Sigmoid colon (tissue), 3 donors: ENCODE measurements around the gene OXSR1.

ENCODE experiments used
- POLR2A ChIP-seq, 2 donors: fragments of 450-650 bp; IDR thresholded peaks; one replicate each; pipeline ENCODE4 v1.6.1; 2016; ENCODE audit warnings: antibody characterized with exemption in 2 of 2, mild to moderate bottlenecking in 2 of 2, moderate library complexity in 2 of 2
- TF ChIP-seq, protein P1 (sequence below), 4 experiments: fragments of 450-650 bp in 3 of 4; fragments of 200-600 bp in 1 of 4; IDR thresholded peaks; one replicate each; pipeline ENCODE4 v1.5.1; 2016 to 2019; ENCODE audit warnings: antibody characterized with exemption in 4 of 4, mild to moderate bottlenecking in 3 of 4, moderate library complexity in 2 of 4

DNA sequence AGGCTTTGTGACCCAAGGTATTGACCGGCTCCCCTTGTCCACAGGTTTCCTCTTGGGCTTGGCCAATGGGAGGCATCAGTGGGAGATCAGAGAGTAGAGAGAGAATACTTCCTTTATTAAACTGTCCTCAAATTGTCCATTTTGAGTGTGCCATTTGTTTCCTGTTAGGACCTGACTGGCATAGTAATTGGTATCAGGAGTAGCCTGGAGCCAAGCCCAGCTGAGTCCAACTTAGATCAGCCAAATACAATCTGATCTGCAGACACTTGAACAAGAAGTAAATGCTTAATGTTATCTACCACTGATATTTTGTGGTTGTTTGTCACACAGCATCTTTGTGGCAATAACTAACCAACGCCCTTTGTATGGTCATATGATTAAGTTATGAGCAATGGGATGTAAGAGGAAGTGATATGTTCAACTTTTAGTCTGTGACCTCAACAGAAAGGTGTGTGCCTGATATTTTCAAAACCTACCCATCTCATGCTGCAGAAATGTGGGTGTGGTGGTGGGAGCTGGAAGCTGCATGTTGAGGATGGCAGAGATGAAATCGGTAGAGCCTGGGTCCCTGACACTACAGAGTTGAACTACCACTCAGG, 13.6 kb upstream of the OXSR1 start:
- TF ChIP-seq, protein P1, sequence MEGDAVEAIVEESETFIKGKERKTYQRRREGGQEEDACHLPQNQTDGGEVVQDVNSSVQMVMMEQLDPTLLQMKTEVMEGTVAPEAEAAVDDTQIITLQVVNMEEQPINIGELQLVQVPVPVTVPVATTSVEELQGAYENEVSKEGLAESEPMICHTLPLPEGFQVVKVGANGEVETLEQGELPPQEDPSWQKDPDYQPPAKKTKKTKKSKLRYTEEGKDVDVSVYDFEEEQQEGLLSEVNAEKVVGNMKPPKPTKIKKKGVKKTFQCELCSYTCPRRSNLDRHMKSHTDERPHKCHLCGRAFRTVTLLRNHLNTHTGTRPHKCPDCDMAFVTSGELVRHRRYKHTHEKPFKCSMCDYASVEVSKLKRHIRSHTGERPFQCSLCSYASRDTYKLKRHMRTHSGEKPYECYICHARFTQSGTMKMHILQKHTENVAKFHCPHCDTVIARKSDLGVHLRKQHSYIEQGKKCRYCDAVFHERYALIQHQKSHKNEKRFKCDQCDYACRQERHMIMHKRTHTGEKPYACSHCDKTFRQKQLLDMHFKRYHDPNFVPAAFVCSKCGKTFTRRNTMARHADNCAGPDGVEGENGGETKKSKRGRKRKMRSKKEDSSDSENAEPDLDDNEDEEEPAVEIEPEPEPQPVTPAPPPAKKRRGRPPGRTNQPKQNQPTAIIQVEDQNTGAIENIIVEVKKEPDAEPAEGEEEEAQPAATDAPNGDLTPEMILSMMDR (IDR thresholded peaks at IDR 0.05): no peak
- no peak for TF ChIP-seq POLR2A (IDR thresholded peaks at IDR 0.05)
